Nephron (organoid): ENCODE results near the gene NFKBIL1.

Experiments
- H3K27ac Mint-ChIP-seq, 3 experiments: 2 replicates each; pipeline ENCODE4 v1.8.0; 2020; ENCODE audit warnings: mixed read lengths in 3 of 3, mild to moderate bottlenecking in 2 of 3, moderate library complexity in 1 of 3
- H3K27me3 Mint-ChIP-seq: 2 replicates; pipeline ENCODE4 v1.8.0; 2021; ENCODE audit warnings: low read depth, mild to moderate bottlenecking, moderate library complexity, mixed read lengths
- H3K36me3 Mint-ChIP-seq: 2 replicates; pipeline ENCODE4 v1.8.0; 2020; ENCODE audit warnings: low read depth, mixed read lengths
- H3K4me1 Mint-ChIP-seq: 2 replicates; pipeline ENCODE4 v1.8.0; 2020; ENCODE audit warnings: mixed read lengths
- H3K4me3 Mint-ChIP-seq, 3 experiments: 2 replicates each; pipeline ENCODE4 v1.8.0; 2020; ENCODE audit warnings: mild to moderate bottlenecking in 3 of 3, mixed read lengths in 3 of 3, moderate library complexity in 2 of 3
- H3K9me3 Mint-ChIP-seq: 2 replicates; pipeline ENCODE4 v1.8.0; 2020; ENCODE audit warnings: mixed read lengths
- CTCF ChIP-seq, 3 experiments: fragments of 200-600 bp; sonication (generic); IDR thresholded peaks; one replicate each; pipeline ENCODE4 v1.5.0; 2021; ENCODE audit warnings: antibody characterized with exemption in 3 of 3; ENCODE audit not compliant: unreplicated experiment in 3 of 3

NFKBIL1 gene

GRCh38 chr6:31559606-31559957, 12.2 kb downstream of the NFKBIL1 start:
- Mint-ChIP-seq H3K27ac (peak overlapping the region in 1 of 3 experiments; percentile 25), H3K4me3 (no peak overlapping the region), H3K9me3 (no peaks in the 10 kb centered on the region), H3K36me3 (peaks cover 34% of the 10 kb centered on the region), H3K4me1 (no peaks in the 10 kb centered on the region), H3K27me3 (no peaks in the 10 kb centered on the region)
- no peak for TF ChIP-seq CTCF (IDR thresholded peaks at IDR 0.05; ENCODE audit: unreplicated experiment in 3 of 3)

GRCh38 chr6:31559958-31560696, 12.7 kb downstream of the NFKBIL1 start:
- H3K9me3 Mint-ChIP-seq, result no peaks in the 10 kb centered on the region
- peaks cover 31% of the 10 kb centered on the region for H3K36me3 Mint-ChIP-seq
- H3K4me1 Mint-ChIP-seq, result no peaks in the 10 kb centered on the region
- no peak overlapping the region for H3K4me3 Mint-ChIP-seq
- no peaks in the 10 kb centered on the region for H3K27me3 Mint-ChIP-seq
- peak overlapping the region; percentile 1 to 25 (median 4) for H3K27ac Mint-ChIP-seq
- TF ChIP-seq CTCF (IDR thresholded peaks at IDR 0.05; ENCODE audit: unreplicated experiment in 3 of 3), result no peak

GRCh38 chr6:31560697-31561058, 13.3 kb downstream of the NFKBIL1 start:
- Mint-ChIP-seq H3K27ac (peak overlapping the region; percentile 1 to 16 (median 4)), H3K9me3 (no peaks in the 10 kb centered on the region), H3K36me3 (peaks cover 31% of the 10 kb centered on the region), H3K27me3 (no peaks in the 10 kb centered on the region), H3K4me3 (no peak overlapping the region), H3K4me1 (no peaks in the 10 kb centered on the region)
- no peak for TF ChIP-seq CTCF (IDR thresholded peaks at IDR 0.05; ENCODE audit: unreplicated experiment in 3 of 3)

GRCh38 chr6:31567531-31568370, 20.3 kb downstream of the NFKBIL1 start:
- TF ChIP-seq CTCF (IDR thresholded peaks at IDR 0.05; ENCODE audit: unreplicated experiment in 3 of 3), result no peak
- no peaks in the 10 kb centered on the region for H3K36me3 Mint-ChIP-seq
- H3K9me3 Mint-ChIP-seq, result no peaks in the 10 kb centered on the region
- H3K4me1 Mint-ChIP-seq, result no peaks in the 10 kb centered on the region
- H3K27me3 Mint-ChIP-seq, result peaks cover 16% of the 10 kb centered on the region
- peak overlapping the region in 1 of 3 experiments; percentile 67 for H3K27ac Mint-ChIP-seq
- H3K4me3 Mint-ChIP-seq, result no peak overlapping the region

- Mint-ChIP-seq H3K27me3 (peaks cover 19% of the 10 kb centered on the region), H3K36me3 (no peaks in the 10 kb centered on the region), H3K9me3 (no peaks in the 10 kb centered on the region), H3K27ac (peak overlapping the region in 1 of 3 experiments; percentile 67), H3K4me3 (no peak overlapping the region), H3K4me1 (no peaks in the 10 kb centered on the region)
- TF ChIP-seq CTCF (IDR thresholded peaks at IDR 0.05; ENCODE audit: unreplicated experiment in 3 of 3), result no peak
Measured at GRCh38 chr6:31568537-31568961, 21.1 kb downstream of the NFKBIL1 start.
